ENCODE results near the gene CPSF3. TPM values are rescaled to one million over a fixed set of nuclear protein-coding genes. Genes with fewer than 3 reads are reported as not detected.

The CPSF3 gene
- total RNA-seq, 1 experiment from 2014 or later = 61.5 TPM

GRCh38 chr2:9462886-9463697 lies 39.6 kb downstream of the CPSF3 start:
- Histone ChIP-seq H3K9me3 (ENCODE audit: insufficient read depth, low read depth) (no peaks in the 10 kb centered on the region), H3K36me3 (ENCODE audit: low read depth) (peaks cover 28% of the 10 kb centered on the region), H3F3A (ENCODE audit: insufficient read depth, low read depth) (peaks cover 24% of the 10 kb centered on the region), H3K4me2 (no peak overlapping the region), H3K79me2 (ENCODE audit: low read depth) (no peaks in the 10 kb centered on the region), H2AFZ (no peak overlapping the region), H3K27ac (no peak overlapping the region), H3K27me3 (ENCODE audit: insufficient read depth, low read depth) (no peaks in the 10 kb centered on the region), H3K4me1 (replicated peaks; ENCODE audit: insufficient read depth) (no peaks in the 10 kb centered on the region), H3K9me2 (ENCODE audit: insufficient read depth) (no peaks in the 10 kb centered on the region), H4K20me1 (ENCODE audit: insufficient read depth) (no peaks in the 10 kb centered on the region; the same call in none of the 2 replicates), H3K4me3 (no peak overlapping the region)
- TF ChIP-seq EZH2 (IDR thresholded peaks at IDR 0.05; ENCODE audit: low read depth) = no peak
- TF ChIP-seq CTCF (conservative IDR thresholded peaks at IDR 0.05) = no peak
- BruUV-seq (replicated peaks) = no TSS peak
- intact Hi-C loops (cut with micrococcal nuclease; ENCODE audit: unreplicated experiment) = no loop called here
- DNase-seq = no peak
- ChIA-PET CTCF (no interaction called here), POLR2A (ENCODE audit: unreplicated experiment) (no interaction called here)

- CTCF ChIA-PET = no interaction called here
- POLR2A ChIA-PET (ENCODE audit: unreplicated experiment) = no interaction called here
Measured at GRCh38 chr2:9463698-9464034, 40.2 kb downstream of the CPSF3 start.

DNA sequence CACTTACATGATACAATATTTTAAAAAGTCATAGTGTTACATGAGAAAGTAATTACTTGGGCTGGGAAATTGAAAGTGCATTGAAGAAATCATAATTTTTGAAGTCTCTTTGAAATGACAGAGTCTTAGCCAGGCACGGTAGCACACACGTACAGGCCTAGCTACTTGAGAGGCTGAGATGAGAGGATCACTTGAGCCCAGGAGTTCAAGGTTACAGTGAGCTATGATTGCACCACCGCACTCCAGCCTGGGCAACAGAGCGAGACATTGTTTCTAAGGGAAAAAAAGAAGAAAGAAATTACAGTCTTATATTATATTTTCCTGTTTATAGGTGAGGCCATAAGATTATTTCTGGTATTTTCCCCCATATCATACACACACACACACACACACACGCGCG lies 41.7 kb downstream of the CPSF3 start:
- Histone ChIP-seq H3K27me3 (ENCODE audit: insufficient read depth, low read depth) (no peaks in the 10 kb centered on the region), H3K9me3 (ENCODE audit: insufficient read depth, low read depth) (no peaks in the 10 kb centered on the region), H2AFZ (no peak overlapping the region), H3K79me2 (ENCODE audit: low read depth) (no peaks in the 10 kb centered on the region), H3K4me2 (no peak overlapping the region), H3K27ac (no peak overlapping the region), H3F3A (ENCODE audit: insufficient read depth, low read depth) (peaks cover 24% of the 10 kb centered on the region), H3K4me1 (replicated peaks; ENCODE audit: insufficient read depth) (no peaks in the 10 kb centered on the region), H4K20me1 (ENCODE audit: insufficient read depth) (no peaks in the 10 kb centered on the region; the same call in none of the 2 replicates), H3K9me2 (ENCODE audit: insufficient read depth) (no peaks in the 10 kb centered on the region), H3K36me3 (ENCODE audit: low read depth) (peaks cover 28% of the 10 kb centered on the region), H3K4me3 (no peak overlapping the region)
- no TSS peak for BruUV-seq (replicated peaks)
- intact Hi-C loops (cut with micrococcal nuclease; ENCODE audit: unreplicated experiment) = no loop called here
- DNase-seq = no peak
- CTCF ChIA-PET = no interaction called here
- TF ChIP-seq EZH2 (IDR thresholded peaks at IDR 0.05; ENCODE audit: low read depth) (no peak), CTCF (conservative IDR thresholded peaks at IDR 0.05) (no peak)
- POLR2A ChIA-PET (ENCODE audit: unreplicated experiment) = no interaction called here

More at GRCh38 chr2:9463698-9464034, 40.2 kb downstream of the CPSF3 start:
- Histone ChIP-seq H3K4me3 (no peak overlapping the region), H4K20me1 (ENCODE audit: insufficient read depth) (no peaks in the 10 kb centered on the region; the same call in none of the 2 replicates), H3K4me2 (no peak overlapping the region), H3K9me3 (ENCODE audit: insufficient read depth, low read depth) (no peaks in the 10 kb centered on the region), H3K79me2 (ENCODE audit: low read depth) (no peaks in the 10 kb centered on the region), H3K36me3 (ENCODE audit: low read depth) (peaks cover 27% of the 10 kb centered on the region), H3K9me2 (ENCODE audit: insufficient read depth) (no peaks in the 10 kb centered on the region), H3F3A (ENCODE audit: insufficient read depth, low read depth) (peaks cover 24% of the 10 kb centered on the region), H2AFZ (no peak overlapping the region), H3K27me3 (ENCODE audit: insufficient read depth, low read depth) (no peaks in the 10 kb centered on the region), H3K27ac (no peak overlapping the region), H3K4me1 (replicated peaks; ENCODE audit: insufficient read depth) (no peaks in the 10 kb centered on the region)
- DNase-seq = no peak
- TF ChIP-seq CTCF (conservative IDR thresholded peaks at IDR 0.05) = no peak
- no peak for TF ChIP-seq EZH2 (IDR thresholded peaks at IDR 0.05; ENCODE audit: low read depth)
- intact Hi-C loops (cut with micrococcal nuclease; ENCODE audit: unreplicated experiment) = no loop called here
- no TSS peak for BruUV-seq (replicated peaks)
